ENCODE results near the gene HOXC4.

The HOXC4 gene

DNA sequence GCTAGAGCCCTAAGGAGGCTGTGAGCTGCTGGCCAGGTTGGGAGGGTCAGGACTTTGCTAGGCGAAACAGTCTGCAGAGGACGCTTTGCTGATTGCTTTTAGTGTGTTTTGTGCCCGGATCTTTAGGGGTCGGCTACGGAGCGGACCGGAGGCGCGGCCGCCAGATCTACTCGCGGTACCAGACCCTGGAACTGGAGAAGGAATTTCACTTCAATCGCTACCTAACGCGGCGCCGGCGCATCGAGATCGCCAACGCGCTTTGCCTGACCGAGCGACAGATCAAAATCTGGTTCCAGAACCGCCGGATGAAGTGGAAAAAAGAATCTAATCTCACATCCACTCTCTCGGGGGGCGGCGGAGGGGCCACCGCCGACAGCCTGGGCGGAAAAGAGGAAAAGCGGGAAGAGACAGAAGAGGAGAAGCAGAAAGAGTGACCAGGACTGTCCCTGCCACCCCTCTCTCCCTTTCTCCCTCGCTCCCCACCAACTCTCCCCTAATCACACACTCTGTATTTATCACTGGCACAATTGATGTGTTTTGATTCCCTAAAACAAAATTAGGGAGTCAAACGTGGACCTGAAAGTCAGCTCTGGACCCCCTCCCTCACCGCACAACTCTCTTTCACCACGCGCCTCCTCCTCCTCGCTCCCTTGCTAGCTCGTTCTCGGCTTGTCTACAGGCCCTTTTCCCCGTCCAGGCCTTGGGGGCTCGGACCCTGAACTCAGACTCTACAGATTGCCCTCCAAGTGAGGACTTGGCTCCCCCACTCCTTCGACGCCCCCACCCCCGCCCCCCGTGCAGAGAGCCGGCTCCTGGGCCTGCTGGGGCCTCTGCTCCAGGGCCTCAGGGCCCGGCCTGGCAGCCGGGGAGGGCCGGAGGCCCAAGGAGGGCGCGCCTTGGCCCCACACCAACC, 23.9 kb upstream of the HOXC4 start:
- DNase-seq (ENCODE audit: low spot score), result no peak

DNA sequence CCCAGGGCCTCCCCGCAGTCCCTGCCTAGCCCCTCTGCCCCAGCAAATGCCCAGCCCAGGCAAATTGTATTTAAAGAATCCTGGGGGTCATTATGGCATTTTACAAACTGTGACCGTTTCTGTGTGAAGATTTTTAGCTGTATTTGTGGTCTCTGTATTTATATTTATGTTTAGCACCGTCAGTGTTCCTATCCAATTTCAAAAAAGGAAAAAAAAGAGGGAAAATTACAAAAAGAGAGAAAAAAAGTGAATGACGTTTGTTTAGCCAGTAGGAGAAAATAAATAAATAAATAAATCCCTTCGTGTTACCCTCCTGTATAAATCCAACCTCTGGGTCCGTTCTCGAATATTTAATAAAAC, 23.2 kb upstream of the HOXC4 start:
- no peak for DNase-seq (ENCODE audit: low spot score)

DNA sequence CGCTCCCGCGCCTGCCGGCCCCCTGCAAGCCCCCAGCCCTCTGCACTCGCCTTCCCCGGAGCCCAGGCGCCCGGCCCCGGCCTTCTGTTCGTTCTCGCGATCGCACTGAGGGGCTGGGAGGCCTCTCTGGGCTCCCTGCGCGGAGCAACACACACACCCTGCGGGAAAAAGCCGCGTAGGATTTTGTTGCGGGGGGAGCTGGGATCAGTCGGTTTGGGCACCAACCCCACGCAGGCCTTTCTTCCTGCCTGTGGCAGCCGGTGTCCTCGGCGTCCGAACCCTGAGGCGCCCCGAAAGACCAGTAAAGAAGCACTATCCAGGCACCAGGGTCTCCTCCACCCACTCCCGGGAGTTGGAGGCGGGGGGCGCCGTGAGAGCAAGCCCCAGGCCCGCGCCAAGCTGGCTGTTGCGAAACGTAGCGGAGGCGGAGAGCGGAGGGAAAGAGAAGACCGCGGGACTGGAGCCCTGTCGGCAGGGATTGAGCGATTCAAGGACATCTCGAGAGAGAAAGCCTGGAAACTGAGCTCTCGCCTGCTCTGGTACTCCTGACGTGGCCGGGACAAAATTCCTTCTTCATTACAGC, 22.7 kb upstream of the HOXC4 start:
- no peak for DNase-seq (ENCODE audit: low spot score)

DNA sequence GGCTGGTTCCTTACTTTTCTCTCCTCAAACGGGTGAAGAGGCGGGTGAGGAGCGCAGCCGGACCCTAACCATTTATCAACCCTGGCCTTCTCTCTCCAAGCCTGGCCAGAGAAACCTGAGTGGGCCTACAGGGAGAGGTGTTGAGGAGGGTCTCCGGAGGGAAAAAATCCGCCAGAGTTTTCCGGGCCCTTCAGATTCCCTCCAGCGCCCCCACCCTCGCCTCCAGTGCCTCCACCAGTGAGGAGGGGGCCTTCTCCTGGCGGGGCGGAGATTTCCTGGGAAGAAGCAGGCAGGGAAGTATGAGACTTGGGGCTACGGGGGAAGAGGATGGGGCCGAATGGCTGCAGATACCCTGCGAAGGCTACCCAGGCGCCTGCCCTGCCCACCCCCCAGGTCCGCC, 22.2 kb upstream of the HOXC4 start:
- DNase-seq (ENCODE audit: low spot score), result no peak

DNA sequence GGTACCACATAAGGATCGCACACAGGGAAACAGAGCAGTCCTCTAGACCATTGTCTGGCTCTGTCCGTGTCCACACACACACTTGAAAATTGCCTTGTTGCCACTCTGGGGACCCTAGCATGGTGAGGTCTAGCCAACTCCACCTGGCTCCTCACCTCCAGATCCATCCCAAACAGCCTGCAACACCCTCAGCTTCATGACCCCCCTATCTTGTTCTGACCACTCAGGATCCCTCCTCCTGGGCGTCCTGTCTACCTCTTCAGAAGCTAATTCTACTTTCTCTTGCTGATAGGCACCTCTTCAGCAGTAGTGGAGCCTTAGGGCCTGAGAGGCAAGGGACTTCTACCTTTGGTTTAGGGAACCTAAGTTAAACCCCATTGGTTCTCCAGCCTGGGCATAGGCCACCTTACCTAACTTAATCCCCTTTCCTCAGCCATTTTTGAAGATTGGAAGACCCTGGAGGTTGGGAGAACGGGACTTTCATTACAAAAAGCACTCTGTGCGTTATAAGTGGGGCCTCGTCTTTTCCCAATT, 21.5 kb upstream of the HOXC4 start:
- DNase-seq (ENCODE audit: low spot score), result no peak

DNA sequence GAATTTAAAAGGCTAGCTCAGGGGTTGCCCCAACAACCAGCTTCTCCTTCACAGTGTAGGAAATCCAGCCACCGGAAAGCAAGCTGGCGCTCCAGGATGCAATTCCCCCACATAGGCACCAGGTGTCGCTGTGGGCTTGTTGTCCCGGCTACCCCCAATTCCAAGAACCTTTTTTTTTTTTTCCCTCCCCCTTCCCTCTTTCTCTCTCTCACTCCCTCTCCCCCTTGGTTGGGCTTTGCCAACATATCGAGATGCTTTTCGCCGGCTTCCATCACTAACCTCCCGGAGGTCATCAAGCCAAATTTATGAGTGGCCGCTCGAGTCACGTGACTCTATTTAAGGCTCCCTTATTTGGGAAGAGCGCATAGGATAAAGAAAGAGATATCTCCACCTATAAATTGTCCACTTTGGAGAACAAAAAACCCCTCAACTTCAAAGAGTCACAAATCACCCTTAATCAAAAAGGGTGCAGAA, 21.0 kb upstream of the HOXC4 start, which contains the start of gene HOXC5:
Gene HOXC5 (plus strand): TSS at position 424 of the 474 bp plus-strand sequence. CDS start 73 bp downstream, outside the sequence.
- DNase-seq (ENCODE audit: low spot score), result peak; percentile 94

DNA sequence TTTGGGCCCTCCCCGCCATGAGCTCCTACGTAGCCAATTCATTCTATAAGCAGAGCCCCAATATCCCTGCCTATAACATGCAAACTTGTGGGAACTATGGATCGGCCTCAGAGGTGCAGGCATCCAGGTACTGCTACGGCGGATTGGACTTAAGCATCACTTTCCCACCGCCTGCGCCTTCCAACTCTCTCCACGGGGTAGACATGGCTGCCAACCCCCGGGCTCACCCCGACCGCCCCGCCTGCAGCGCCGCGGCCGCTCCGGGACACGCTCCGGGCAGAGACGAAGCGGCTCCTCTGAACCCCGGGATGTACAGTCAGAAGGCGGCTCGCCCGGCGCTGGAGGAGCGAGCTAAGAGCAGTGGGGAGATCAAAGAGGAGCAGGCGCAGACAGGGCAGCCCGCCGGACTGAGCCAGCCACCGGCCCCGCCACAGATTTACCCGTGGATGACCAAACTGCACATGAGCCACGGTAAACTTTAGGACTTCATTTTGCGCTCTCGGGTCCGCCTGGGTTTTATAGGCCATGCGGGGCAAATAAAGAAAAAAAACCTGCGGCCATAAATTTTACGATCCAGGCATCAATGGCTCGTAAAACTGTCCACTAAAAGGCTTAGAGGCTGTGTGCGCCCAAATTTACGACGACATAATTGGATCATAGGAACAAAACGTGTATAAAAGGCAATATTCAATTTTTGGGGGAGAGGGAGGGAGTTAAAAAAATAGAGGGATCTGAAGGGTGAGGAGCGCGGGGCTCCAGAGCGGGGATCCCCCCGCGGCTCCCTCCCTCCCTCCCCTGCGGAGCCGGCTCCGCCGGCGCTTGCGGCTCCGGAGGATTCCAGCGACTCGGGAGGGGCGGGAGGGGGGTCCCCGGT, 20.3 kb upstream of the HOXC4 start:
- DNase-seq (ENCODE audit: low spot score), result peak; percentile 86

DNA sequence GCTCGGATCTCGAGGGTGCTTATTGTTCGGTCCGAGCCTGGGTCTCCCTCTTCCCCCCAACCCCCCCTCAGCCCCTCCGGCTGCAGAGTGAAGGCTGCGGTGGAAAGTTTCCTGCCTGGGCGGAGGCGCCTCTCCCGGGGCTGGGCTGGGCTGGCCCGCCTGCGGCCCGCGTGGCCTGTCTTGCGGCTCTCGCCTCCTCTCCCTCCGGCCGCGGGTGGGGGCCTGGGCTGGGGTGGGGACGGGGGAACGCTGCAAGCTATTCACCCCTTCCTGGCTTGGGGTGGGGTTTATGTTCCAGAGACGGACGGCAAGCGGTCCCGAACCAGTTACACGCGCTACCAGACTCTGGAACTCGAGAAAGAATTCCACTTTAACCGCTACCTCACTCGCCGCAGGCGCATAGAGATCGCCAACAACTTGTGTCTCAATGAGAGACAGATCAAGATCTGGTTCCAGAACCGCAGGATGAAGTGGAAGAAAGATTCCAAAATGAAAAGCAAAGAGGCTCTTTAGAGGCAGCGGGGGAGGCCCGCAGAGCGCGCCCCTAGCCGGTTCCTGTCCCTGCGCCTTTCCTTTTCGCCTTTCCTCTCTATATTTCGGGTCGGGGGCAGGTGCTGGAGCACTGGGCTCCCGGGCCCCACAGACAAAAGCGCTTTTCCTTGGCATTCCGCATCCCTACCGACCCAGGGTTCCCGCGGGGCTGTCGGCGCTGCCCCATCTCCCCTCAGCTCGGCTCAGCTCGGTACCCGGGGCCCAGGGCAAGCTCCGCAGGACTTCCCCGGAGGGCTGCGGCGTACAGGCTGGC, 19.5 kb upstream of the HOXC4 start:
- no peak for DNase-seq (ENCODE audit: low spot score)

DNA sequence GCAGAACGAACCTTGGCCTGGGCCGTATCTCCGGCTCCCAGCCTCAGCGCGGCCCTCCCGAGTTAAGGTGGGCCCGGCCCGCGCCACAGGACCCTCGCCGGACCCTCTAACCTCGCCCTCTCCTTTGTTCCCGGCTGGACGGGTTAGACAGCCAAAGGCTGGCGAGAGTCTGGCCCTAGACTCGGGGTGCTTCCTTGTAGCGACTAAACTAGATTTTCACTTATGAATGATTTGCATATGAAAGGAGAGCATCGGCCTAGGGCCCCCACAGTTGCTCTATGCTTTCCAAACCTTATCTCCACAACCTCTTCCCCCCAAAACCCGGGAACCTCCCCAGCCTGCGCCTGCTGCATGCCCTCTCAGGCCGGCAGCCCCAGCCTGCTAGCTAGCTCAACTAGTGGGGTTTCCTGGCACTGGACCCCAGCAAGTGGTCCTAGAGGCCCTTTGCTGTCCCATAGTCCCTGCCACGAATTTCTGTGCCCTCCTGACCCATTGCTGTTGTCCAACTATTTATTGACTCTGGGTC, 18.8 kb upstream of the HOXC4 start:
- no peak for DNase-seq (ENCODE audit: low spot score)

DNA sequence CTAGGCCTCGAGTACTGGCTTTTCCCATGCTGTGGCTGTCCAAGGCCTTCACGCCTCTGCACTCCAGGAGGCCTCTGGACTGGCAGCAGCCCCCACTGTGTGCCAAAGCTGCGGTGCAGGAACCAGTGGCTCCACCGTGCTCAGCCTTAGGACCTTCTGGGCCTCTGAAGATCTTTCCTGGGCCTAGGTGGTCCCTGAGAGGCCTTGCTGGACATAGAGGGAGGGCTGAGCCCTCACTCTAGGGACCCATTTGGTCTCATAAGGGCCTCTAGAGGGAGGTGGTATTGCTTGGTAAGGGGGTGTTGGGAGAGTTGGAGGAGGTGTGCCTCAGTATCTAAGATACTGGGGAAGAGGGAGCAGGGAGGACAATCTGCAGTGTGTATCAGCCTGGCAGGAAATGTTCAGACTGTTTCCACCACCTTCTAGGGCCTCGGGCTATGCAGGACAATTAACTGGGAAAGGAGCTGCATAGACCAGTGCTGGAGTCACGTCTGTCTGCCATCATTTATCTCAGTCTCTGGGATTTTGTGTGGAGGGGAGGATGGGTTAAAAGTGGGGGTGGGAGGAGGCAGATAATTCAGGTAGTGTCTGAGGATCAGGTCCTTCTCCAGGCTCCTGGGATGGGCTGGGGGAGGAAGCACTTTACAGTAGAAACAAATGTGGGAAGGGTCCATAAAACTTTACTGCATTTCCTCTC, 17.9 kb upstream of the HOXC4 start:
- no peak for DNase-seq (ENCODE audit: low spot score)

DNA sequence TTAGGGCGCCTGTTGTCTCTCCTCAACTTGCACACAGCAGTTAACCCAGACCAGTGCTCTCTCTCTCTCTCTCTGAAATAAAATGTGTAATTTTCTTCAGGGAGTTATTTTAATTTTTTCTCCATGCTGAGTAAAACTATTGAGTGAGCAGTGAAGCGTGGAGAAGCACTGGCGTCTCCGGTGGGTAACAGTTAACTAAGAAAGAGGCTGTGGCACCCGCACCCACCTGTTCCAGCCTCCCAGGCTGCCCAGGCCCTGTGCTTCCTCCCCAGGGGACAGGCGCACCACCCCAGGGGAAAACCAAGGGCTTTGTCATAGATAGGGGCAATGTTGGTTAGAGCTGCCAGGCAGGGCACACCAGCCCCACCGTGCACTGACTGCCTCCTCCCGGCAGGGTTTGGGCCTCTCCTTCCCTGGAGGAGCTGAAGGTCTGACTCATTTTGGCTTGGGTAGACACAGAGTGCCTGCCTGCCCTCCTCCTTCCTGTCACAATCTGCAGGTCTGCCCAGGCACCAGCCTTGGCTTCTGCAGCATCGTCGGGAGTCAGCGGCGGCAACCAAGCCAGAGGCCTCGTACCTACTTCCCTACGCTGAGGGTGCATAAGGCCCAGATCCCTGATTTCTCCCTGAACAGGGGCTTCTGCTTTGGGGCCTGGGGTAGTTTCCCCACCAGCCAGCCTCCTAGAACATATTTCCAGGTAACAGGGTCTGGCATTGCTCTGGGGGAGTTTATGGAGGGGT, 16.8 kb upstream of the HOXC4 start:
- DNase-seq (ENCODE audit: low spot score), result no peak

DNA sequence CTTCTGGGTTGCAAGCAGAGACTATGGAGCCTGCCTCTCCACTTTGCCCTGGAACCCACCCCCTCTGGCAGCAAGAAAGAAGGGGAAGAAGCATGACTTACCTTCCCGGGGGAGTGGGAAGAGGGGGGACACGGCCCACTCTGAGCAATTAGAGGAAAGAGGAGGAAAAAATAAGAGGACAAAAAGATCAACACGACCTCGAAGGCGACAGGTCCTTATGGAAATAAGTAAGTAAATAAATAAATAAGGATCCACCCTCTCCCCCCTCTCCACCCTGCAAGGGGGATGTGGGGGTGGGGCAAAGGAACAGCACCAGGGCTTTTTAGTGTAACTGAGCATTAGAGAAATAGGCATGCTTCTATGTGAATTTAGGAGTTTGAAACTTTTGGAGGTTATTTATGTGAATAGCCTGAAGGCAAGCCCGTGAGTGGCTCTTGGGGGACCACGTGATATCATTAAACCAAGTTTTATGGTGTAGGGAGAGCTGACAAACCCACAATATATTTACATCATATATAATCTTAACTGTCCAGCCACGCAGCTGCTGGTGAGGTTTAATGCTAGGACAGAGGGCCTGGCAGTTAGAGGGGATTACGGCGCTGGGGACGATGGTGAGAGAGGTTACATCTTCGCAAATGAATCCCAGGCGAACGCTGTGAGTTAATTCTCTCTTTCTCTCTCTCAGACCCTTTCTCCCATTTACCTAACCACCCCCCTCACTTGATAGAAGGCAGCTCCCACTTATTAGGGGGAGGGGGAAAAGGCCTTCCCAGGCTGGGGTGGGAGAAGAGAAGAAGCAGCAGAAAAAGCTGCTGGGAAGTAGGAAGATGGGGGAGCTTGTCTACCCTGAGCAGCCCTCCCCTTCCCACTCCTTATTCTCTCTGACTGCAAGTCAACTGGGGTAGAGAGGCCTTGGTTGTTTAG, 16.0 kb upstream of the HOXC4 start:
- no peak for DNase-seq (ENCODE audit: low spot score)

DNA sequence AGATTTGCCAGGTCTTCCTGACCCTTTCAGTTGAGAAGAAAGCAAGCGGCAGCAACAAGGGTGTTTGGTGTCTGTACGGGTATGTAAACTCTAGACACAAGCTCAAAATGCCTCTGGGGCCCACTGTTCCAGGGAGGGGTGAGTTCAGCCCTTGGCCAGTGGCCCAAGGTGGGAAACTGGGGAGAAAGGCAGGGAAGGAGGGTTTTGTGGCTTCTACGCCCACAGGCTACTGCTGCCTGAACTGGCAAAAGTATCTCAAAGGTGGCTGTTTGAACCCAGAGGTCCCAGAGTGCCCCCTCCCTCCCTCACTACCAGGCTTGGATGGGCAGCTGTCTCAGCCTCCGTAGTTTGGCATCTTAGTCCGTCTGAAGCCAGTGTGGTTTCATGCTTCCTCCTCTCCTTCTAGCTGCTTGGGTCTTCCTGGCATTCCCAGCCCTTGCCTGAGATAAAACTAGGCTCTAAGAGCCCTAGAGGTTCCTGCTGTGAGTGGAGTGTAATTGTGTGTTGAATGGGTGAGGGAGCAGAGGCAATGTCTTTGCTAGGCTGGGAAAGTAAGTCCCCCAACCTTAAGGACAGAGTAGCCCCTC, 15.3 kb upstream of the HOXC4 start:
- no peak for DNase-seq (ENCODE audit: low spot score)

DNA sequence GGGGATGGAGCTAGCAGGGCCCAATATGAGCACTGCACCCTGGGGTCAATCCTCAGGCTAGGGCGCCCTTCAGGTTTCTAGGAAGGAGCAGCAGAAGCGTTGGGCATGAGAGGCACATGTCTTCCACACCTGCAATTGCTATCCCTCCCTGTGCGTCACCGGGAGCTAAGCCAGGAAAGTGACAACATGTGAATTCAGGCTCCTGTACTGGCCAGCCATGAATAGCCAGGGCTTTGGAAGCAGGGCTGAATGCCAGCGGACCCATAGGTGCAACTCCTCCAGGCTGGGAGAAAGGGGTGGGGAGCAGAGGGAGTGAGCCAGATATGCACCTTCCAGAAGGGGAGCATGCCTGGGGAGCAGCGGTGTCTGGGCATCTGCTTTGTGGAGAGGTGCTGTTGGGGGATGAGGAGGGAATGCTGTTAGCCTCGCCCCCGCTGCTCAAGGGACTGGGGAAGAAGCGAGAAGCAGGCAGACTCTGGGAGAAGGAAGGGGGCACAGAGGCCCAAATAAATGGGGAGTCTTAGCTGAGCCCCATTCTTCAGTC, 14.7 kb upstream of the HOXC4 start:
- no peak for DNase-seq (ENCODE audit: low spot score)

DNA sequence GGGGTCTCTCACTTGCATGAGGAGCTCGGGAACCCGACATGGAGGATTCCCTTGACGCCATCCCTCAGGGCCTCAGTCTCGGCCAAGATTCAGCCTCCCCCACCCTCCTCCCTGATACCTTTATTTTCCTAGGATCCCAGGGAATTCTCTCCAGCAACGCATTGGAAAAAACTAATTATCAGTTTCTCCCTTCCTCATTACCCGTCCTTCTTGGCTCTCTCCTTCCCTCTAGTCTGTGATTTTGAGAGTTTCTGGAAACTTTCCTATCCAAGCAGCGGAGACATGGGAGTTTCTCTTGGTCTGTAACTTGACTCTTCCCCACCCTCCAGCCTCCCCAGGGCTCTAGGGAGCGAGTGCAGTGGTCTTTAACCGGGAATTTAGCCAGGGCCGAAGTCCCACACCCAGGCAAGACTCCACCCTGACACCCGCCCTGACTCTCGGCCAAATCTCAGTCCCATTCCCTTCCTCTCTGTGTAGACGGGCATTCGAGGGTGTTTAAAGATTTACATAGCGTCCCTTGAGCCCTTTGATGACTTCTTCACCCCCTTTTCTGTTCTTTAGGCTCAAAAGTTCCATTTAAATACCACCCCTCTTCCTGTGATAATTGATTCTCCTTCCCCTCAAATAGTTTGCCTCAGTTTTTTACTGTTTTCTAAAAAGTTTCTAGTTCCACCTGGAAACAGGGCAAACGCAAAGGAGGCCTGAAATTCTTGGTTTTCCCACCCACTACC, 14.1 kb upstream of the HOXC4 start:
- no peak for DNase-seq (ENCODE audit: low spot score)

DNA sequence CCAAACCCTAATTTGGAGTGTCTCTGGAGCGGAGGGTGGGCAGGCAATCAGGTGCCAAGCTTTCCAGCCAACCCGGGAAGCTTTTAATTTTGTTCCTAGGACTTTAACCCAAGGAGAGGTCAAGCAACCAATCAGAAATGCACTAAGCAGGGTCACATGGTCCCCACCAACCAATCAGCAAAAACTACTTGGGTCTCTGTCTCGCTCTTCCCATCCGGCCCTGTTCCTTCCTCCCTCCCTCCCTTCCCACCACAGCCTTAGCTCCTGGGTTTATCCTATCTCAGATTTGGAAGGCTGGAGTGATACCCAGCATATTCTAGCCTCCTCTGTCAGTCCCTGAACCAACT, 13.5 kb upstream of the HOXC4 start:
- peak; percentile 91 for DNase-seq (ENCODE audit: low spot score)

DNA sequence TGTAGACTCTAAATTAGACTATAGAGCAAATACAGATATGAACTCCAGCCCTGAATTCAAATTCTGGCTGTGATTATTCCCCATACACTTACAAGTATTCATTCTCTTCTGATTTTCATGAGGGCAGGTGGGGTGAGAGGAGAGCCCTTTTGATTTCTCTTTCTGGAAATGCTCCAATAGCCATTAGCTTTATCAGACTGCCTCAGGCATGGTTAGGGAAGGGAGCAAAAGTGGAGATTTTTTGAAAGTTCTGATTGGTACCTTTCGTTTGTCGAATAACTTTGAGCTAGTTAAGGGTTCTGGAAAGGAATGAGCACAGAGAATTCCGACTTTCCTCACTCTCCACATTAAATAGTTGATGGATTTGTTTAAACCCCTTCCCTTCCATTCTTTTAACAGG, 13.0 kb upstream of the HOXC4 start:
- DNase-seq (ENCODE audit: low spot score), result no peak
